NCI-H1436 treated with DMSO at 0.1 percent for 48 hours (cell line): Measurements from ENCODE around the gene CARD9.
"Not testable (repeated sequence)": the region's sequence is repeated elsewhere in the genome, so short reads cannot be mapped to it uniquely, and the experiment has no call there.

Source experiments
- DNase-seq: peaks from one replicate; lab custom pipeline; 2025; lab: John Stamatoyannopoulos, UW

The CARD9 gene

GRCh38 chr9:136322756-136323330 lies 50.6 kb downstream of the CARD9 start:
- DNase-seq = no peak

- no peak for DNase-seq
These were observed 51.9 kb downstream of the CARD9 start for GRCh38 chr9:136321561-136321960.

- DNase-seq = not testable (repeated sequence)
These were observed 52.5 kb downstream of the CARD9 start for GRCh38 chr9:136320972-136321371.

- DNase-seq = not testable (repeated sequence)
These were observed 53.5 kb downstream of the CARD9 start for GRCh38 chr9:136319955-136320354.

GRCh38 chr9:136319244-136319643 lies 54.2 kb downstream of the CARD9 start:
- not testable (repeated sequence) for DNase-seq

- DNase-seq = no peak
These were observed 54.7 kb downstream of the CARD9 start for GRCh38 chr9:136318776-136319241.

GRCh38 chr9:136318111-136318775 lies 55.2 kb downstream of the CARD9 start:
- DNase-seq = no peak

- DNase-seq = no peak
These were observed 55.8 kb downstream of the CARD9 start for GRCh38 chr9:136317695-136318094.

GRCh38 chr9:136316896-136317676 lies 56.4 kb downstream of the CARD9 start:
- no peak for DNase-seq

- no peak for DNase-seq
These were observed 57.2 kb downstream of the CARD9 start for GRCh38 chr9:136316271-136316751.

GRCh38 chr9:136314944-136315343 lies 58.5 kb downstream of the CARD9 start:
- no peak for DNase-seq

GRCh38 chr9:136314056-136314416 lies 59.4 kb downstream of the CARD9 start:
- no peak for DNase-seq
